Kidney (tissue), 14 donors: Measurements from ENCODE around the gene ATP10B. TPM values are rescaled to one million over a fixed set of nuclear protein-coding genes. Genes with fewer than 3 reads are reported as not detected.

Experiments
- DNase-seq, 5 donors: peaks; one replicate each; pipeline ENCODE4 v3.0.0-alpha.2; 2013 to 2020
- FAIRE-seq: peaks from 2 replicates; lab custom pipeline; 2012; peaks lifted over from hg19 to GRCh38; lab: Jason Lieb, UNC
- H3K27ac ChIP-seq, 2 donors: one replicate each; pipeline ENCODE4 v1.7.0; 2013; ENCODE audit warnings: low read depth in 2 of 2, low read length in 2 of 2, inconsistent platforms in 1 of 2
- H3K27me3 ChIP-seq: one replicate; pipeline ENCODE4 v1.7.1; 2013; ENCODE audit warnings: low read length, inconsistent platforms; ENCODE audit not compliant: control insufficient read depth, insufficient read depth
- H3K36me3 ChIP-seq, 3 donors: one replicate each; pipeline versions ENCODE4 v1.7.0 to v1.7.1; 2013; ENCODE audit warnings: low read length in 3 of 3, control low read depth in 1 of 3, inconsistent platforms in 1 of 3; ENCODE audit not compliant: insufficient read depth in 3 of 3, control insufficient read depth in 2 of 3
- H3K4me1 ChIP-seq, 3 donors: one replicate each; pipeline versions ENCODE4 v1.7.0 to v1.7.1; 2013; ENCODE audit warnings: low read length in 3 of 3, inconsistent platforms in 1 of 3, low read depth in 1 of 3; ENCODE audit not compliant: control insufficient read depth in 2 of 3, insufficient read depth in 2 of 3
- H3K4me3 ChIP-seq, 3 donors: one replicate each; pipeline versions ENCODE4 v1.7.0 to v1.8.1; 2013; ENCODE audit warnings: low read length in 3 of 3, control low read depth in 1 of 3, inconsistent platforms in 1 of 3
- H3K9ac ChIP-seq, 3 donors: one replicate each; pipeline versions ENCODE4 v1.7.0 to v1.7.1; 2013; ENCODE audit warnings: low read length in 3 of 3, control low read depth in 1 of 3, inconsistent platforms in 1 of 3
- H3K9me3 ChIP-seq, 3 donors: one replicate each; pipeline versions ENCODE4 v1.7.0 to v1.7.1; 2013; ENCODE audit warnings: low read length in 3 of 3, control low read depth in 1 of 3, inconsistent platforms in 1 of 3; ENCODE audit not compliant: control insufficient read depth in 2 of 3, insufficient read depth in 1 of 3
- CTCF ChIP-seq: IDR thresholded peaks from 3 replicates; pipeline ENCODE4 v1.5.1; 2012; ENCODE audit warnings: mild to moderate bottlenecking, moderate library complexity, borderline replicate concordance; ENCODE audit not compliant: insufficient read depth; ENCODE audit errors: extremely low read depth
- intact Hi-C: fragments of 100-400 bp; cut with DNase I; formaldehyde crosslinking; loops from one replicate; pipeline ENCODE4 v1.11.1; 2022
- polyA plus RNA-seq: library from polyadenylated mRNA; stranded (reverse); fragments of 350-450 nt; fragmentation: Illumina TruSeq; extraction: RNeasy Lipid Tissue Mini Kit (QIAGEN cat#74804); gene quantifications from one replicate; pipeline ENCODE4 v1.2.3, GENCODE V29; 2014; ENCODE audit warnings: low read depth, low replicate concordance; ENCODE audit not compliant: insufficient read depth
- total RNA-seq: library from RNA; stranded (reverse); fragmentation: NEBNext Ultra II Directional; extraction: Animal tissue kit (Norgen Biotek cat#: 25700); gene quantifications from one replicate; pipeline ENCODE4 v1.2.1, GENCODE V29; 2021
- donor health status: control.
- donor health status: control.
- donor health status: control.
- donor health status: control.
- donor health status: control.
- donor health status: DM: yes; HTN: yes; CAD: no.
- donor health status: Normal renal cell carcinoma (clear cell type).

The ATP10B gene
- total and polyA plus RNA-seq, 2 donors from 2014 or later, result 1.4 TPM; not detected in 1

GRCh38 chr5:160638161-160638742 is 213.8 kb downstream of the ATP10B start:
- H3K4me1 ChIP-seq, result peaks cover 0 to 4% (median 0%) of the 10 kb centered on the region in 3 donors
- no peaks in the 10 kb centered on the region for H3K27me3 ChIP-seq
- FAIRE-seq (no peak), DNase-seq (peak in 2 of 5 donors; percentile 22 to 31)
- no peak overlapping the region for H3K27ac ChIP-seq
- no peak for TF ChIP-seq CTCF
- no peaks in the 10 kb centered on the region for H3K36me3 ChIP-seq
- H3K9ac ChIP-seq, result no peak overlapping the region
- intact Hi-C loops, result no loop called here
- no peak overlapping the region for H3K4me3 ChIP-seq
- no peaks in the 10 kb centered on the region for H3K9me3 ChIP-seq

GRCh38 chr5:160637357-160638090 is 214.5 kb downstream of the ATP10B start:
- H3K4me3 ChIP-seq, result no peak overlapping the region
- peak overlapping the region in 1 of 2 donors; percentile 8 for H3K27ac ChIP-seq
- no peak for FAIRE-seq
- H3K27me3 ChIP-seq, result no peaks in the 10 kb centered on the region
- H3K9me3 ChIP-seq, result no peaks in the 10 kb centered on the region
- peaks cover 0 to 4% (median 0%) of the 10 kb centered on the region in 3 donors for H3K4me1 ChIP-seq
- TF ChIP-seq CTCF, result no peak
- H3K36me3 ChIP-seq, result no peaks in the 10 kb centered on the region
- H3K9ac ChIP-seq, result no peak overlapping the region
- DNase-seq, result no peak
- intact Hi-C loops, result no loop called here

- no peak for DNase-seq
- Histone ChIP-seq H3K4me1 (peaks cover 0 to 4% (median 0%) of the 10 kb centered on the region in 3 donors), H3K9ac (no peak overlapping the region), H3K27me3 (no peaks in the 10 kb centered on the region), H3K9me3 (no peaks in the 10 kb centered on the region), H3K36me3 (no peaks in the 10 kb centered on the region), H3K4me3 (no peak overlapping the region), H3K27ac (no peak overlapping the region)
- no peak for TF ChIP-seq CTCF
- intact Hi-C loops, result no loop called here
- FAIRE-seq, result no peak
These were observed 216.3 kb downstream of the ATP10B start for GRCh38 chr5:160635663-160636062.
